PC-3 (cell line): ENCODE measurements around the gene STX18.

Source experiments
- CTCF ChIP-seq: fragments of 300-600 bp; sonication (generic); conservative IDR thresholded peaks from 2 replicates; pipeline ENCODE4 v1.5.1; 2017; ENCODE audit warnings: antibody characterized with exemption, low read depth, mild to moderate bottlenecking, low read length
- EZH2 ChIP-seq: fragments of 300-600 bp; sonication (generic); IDR thresholded peaks from one replicate; pipeline ENCODE4 v1.6.1; 2017; ENCODE audit warnings: antibody characterized with exemption, mild to moderate bottlenecking, low read length; ENCODE audit not compliant: unreplicated experiment
- EZH2phosphoT487 ChIP-seq: fragments of 300-600 bp; sonication (generic); IDR thresholded peaks from 2 replicates; pipeline ENCODE4 v1.6.1; 2018; ENCODE audit warnings: mild to moderate bottlenecking, antibody characterized with exemption, low read length, borderline replicate concordance

GRCh38 chr4:4585012-4585670 lies 43.3 kb upstream of the STX18 start:
- TF ChIP-seq CTCF (no peak), EZH2 (no peak), EZH2phosphoT487 (no peak)
